ENCODE results near the gene TRMT112. TPM values are rescaled to one million over a fixed set of nuclear protein-coding genes. Genes with fewer than 3 reads are reported as not detected.

TRMT112 gene
- total and polyA plus RNA-seq, 7 donors = 78.1 to 311 (median 125) TPM

DNA sequence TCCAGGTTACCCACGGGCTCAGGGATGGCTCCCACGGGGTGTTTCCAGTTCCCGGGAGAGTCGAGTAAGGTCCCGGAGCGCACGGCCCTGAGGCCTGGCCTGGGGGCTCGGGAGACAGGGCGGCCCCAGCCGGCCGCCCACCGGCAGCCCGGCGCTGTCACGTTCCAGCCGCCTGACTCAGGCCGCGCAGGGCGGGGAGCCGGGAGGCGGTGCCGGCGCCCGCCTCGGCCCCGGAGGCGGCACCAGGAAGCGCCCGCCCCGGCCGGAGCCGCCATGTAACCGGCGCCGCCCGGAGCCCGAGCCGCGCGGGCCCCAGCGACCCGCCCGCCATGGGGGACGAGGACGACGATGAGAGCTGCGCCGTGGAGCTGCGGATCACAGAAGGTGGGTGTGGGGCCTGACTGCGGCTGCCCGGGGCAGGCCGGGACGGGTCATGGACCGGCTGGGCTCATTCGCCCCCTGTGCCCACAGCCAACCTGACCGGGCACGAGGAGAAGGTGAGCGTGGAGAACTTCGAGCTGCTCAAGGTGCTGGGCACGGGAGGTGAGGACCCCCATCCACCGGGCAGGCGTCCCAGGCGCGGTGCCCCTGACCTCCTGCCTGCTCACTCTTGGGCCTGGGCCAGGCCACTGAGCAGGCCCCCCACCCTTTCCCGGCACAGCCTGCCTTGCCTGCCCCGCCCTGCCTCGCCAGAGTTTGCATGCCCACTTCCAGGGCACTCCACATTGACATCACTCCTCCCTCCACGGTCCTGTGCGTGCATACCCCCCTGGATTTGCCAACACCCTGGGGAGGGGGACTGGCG lies 41.8 kb upstream of the TRMT112 start, which contains the start of gene RPS6KA4:
Gene RPS6KA4, plus strand, starts transcription at position 256 of the 805 bp plus-strand sequence. Its CDS starts 74 bp downstream, at position 330.
- H3K27ac ChIP-seq = peak within 1 kb of the TSS; percentile 90
- H3K36me3 ChIP-seq (ENCODE audit: insufficient read depth in 1 of 2, low read depth in 1 of 2) = peaks cover 0 to 37% of the 10 kb centered on the region in 2 donors
- H3K9me3 ChIP-seq = no peaks in the 10 kb centered on the region
- intact Hi-C loops (cut with DNase I) = loop anchor here in 1 of 2 donors (5.0 kb wide), 1 partner anchor 37 kb away; no protein-coding TSS in a partner anchor
- TF ChIP-seq, protein P1, sequence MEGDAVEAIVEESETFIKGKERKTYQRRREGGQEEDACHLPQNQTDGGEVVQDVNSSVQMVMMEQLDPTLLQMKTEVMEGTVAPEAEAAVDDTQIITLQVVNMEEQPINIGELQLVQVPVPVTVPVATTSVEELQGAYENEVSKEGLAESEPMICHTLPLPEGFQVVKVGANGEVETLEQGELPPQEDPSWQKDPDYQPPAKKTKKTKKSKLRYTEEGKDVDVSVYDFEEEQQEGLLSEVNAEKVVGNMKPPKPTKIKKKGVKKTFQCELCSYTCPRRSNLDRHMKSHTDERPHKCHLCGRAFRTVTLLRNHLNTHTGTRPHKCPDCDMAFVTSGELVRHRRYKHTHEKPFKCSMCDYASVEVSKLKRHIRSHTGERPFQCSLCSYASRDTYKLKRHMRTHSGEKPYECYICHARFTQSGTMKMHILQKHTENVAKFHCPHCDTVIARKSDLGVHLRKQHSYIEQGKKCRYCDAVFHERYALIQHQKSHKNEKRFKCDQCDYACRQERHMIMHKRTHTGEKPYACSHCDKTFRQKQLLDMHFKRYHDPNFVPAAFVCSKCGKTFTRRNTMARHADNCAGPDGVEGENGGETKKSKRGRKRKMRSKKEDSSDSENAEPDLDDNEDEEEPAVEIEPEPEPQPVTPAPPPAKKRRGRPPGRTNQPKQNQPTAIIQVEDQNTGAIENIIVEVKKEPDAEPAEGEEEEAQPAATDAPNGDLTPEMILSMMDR (IDR thresholded peaks at IDR 0.05) = no peak
- 1 to 2% (median 1%) methylated on average over 30 to 70 of the region's 70 CpGs for WGBS, 3 donors
- peak; percentile 73 to 88 (median 86) for ATAC-seq
- peak; percentile 71 to 83 for DNase-seq
- peak within 1 kb of the TSS; percentile 95 for H3K4me3 ChIP-seq
- H3K27me3 ChIP-seq (ENCODE audit: insufficient read depth in 3 of 3, low read length in 2 of 3) = no peaks in the 10 kb centered on the region
- peaks cover 6% of the 10 kb centered on the region for H3K4me1 ChIP-seq

DNA sequence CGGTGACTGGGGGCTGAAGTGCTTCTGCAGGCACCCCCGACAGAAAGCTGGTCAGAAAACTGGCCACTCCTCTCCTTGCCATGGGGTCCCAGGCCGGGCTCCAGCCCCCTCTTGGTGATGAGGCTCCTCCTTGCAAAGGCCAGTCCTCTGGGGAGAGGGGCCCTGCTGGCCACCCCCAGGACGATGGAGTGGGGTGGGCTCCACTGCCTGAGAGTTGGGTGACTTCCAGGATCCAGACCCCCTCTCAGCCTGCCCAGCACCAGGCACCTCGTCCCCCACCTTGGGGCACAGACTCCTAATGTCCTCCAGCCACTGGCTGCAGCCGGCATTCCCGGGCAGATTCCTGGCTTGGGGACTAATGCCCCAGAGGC lies 41.2 kb upstream of the TRMT112 start:
- DNase-seq (no peak), ATAC-seq (peak in 2 of 4 donors; percentile 7 to 12)
- Histone ChIP-seq H3K4me1 (peaks cover 6% of the 10 kb centered on the region), H3K9me3 (no peaks in the 10 kb centered on the region), H3K36me3 (ENCODE audit: insufficient read depth in 1 of 2, low read depth in 1 of 2) (peaks cover 0 to 31% of the 10 kb centered on the region in 2 donors), H3K27me3 (ENCODE audit: insufficient read depth in 3 of 3, low read length in 2 of 3) (peaks cover 0 to 4% (median 0%) of the 10 kb centered on the region in 3 donors), H3K27ac (peak overlapping the region; percentile 90), H3K4me3 (peak overlapping the region; percentile 95)
- intact Hi-C loops (cut with DNase I) = loop anchor here in 1 of 2 donors (5.0 kb wide), 1 partner anchor 36 kb away; no protein-coding TSS in a partner anchor
- WGBS, 3 donors = 23 to 28% (median 26%) methylated on average over 6 to 7 of the region's 7 CpGs
- TF ChIP-seq, protein P1 (IDR thresholded peaks at IDR 0.05) = no peak

DNA sequence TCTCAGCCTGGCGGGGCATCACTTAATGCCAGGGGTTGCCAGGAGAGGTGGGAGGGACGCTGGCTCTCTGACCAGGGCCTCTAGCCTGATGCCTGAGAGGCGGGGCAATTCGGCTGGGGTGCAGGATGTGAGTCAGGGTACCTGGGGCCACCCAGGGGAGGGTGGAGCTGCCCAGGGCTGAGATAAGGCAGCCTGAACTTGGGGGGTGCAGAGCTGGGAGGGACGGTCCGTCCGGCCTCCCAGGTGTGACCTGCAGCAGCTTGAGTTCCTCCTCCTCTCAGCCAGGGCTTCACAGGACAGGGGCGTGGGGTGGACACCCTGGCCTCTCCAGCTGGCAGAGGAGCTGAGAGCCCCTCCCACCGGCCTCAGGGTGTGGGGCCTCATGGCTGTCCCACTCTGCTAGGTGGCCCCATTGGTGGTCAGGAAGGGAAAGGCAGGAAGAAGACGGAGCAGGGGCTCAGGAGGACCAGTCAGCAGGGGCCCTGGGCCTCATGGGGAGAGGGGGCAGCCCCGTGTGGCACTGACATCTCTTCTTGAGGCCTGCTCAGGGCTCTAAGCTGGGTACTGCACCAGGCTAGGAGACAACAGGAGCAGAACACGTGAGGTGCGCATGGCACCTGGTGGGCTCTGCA lies 40.7 kb upstream of the TRMT112 start:
- peak overlapping the region; percentile 90 for H3K27ac ChIP-seq
- H3K4me1 ChIP-seq = peaks cover 6% of the 10 kb centered on the region
- H3K9me3 ChIP-seq = no peaks in the 10 kb centered on the region
- H3K4me3 ChIP-seq = peak overlapping the region; percentile 95
- H3K36me3 ChIP-seq (ENCODE audit: insufficient read depth in 1 of 2, low read depth in 1 of 2) = peaks cover 0 to 26% of the 10 kb centered on the region in 2 donors
- DNase-seq (no peak), ATAC-seq (peak in 1 of 4 donors; percentile 1)
- peaks cover 0 to 9% (median 0%) of the 10 kb centered on the region in 3 donors for H3K27me3 ChIP-seq (ENCODE audit: insufficient read depth in 3 of 3, low read length in 2 of 3)
- 74 to 82% (median 79%) methylated on average over 12 to 13 of the region's 13 CpGs for WGBS, 3 donors
- intact Hi-C loops (cut with DNase I) = loop anchor here in 1 of 2 donors (5.0 kb wide), 1 partner anchor 36 kb away; no protein-coding TSS in a partner anchor
- TF ChIP-seq, protein P1 (IDR thresholded peaks at IDR 0.05) = no peak

DNA sequence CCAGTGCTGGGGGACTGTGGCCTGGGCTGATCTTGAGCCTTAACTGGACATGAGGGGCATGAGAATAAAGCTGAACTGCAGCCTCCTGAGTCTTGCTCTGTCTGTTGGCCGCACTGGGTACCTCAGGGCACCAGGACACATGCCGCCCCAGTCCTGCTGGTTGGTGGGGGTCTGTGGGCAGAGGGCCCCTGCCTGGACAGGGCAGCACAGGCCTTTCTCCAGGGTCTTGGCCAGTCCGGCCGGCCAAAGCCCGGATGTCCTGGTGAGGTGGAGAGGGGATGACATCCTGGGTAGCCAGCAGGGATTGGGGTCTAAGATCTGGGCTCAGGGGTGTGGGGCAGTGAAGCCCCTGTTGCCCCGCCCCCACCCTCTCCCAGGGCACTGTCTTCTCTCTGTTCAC lies 40.1 kb upstream of the TRMT112 start:
- Histone ChIP-seq H3K4me3 (no peak overlapping the region), H3K27me3 (ENCODE audit: insufficient read depth in 3 of 3, low read length in 2 of 3) (peaks cover 0 to 9% (median 0%) of the 10 kb centered on the region in 3 donors), H3K4me1 (peaks cover 6% of the 10 kb centered on the region), H3K9me3 (no peaks in the 10 kb centered on the region), H3K36me3 (ENCODE audit: insufficient read depth in 1 of 2, low read depth in 1 of 2) (peaks cover 0 to 21% of the 10 kb centered on the region in 2 donors), H3K27ac (no peak overlapping the region)
- no peak for ATAC-seq
- intact Hi-C loops (cut with DNase I) = loop anchor here in 1 of 2 donors (5.0 kb wide), 1 partner anchor 35 kb away; no protein-coding TSS in a partner anchor
- TF ChIP-seq, protein P1 (IDR thresholded peaks at IDR 0.05) = no peak
- WGBS, 3 donors = 94 to 98% (median 95%) methylated on average over 5 to 6 of the region's 6 CpGs
- DNase-seq = no peak
